ENCODE results near the gene USP14. TPM values are rescaled to one million over a fixed set of nuclear protein-coding genes. Genes with fewer than 3 reads are reported as not detected.
"Not testable (repeated sequence)": the region's sequence is repeated elsewhere in the genome, so short reads cannot be mapped to it uniquely, and the experiment has no call there.

Gene USP14
- total RNA-seq: 10 to 100 TPM; 53.0 to 57.0 TPM

DNA sequence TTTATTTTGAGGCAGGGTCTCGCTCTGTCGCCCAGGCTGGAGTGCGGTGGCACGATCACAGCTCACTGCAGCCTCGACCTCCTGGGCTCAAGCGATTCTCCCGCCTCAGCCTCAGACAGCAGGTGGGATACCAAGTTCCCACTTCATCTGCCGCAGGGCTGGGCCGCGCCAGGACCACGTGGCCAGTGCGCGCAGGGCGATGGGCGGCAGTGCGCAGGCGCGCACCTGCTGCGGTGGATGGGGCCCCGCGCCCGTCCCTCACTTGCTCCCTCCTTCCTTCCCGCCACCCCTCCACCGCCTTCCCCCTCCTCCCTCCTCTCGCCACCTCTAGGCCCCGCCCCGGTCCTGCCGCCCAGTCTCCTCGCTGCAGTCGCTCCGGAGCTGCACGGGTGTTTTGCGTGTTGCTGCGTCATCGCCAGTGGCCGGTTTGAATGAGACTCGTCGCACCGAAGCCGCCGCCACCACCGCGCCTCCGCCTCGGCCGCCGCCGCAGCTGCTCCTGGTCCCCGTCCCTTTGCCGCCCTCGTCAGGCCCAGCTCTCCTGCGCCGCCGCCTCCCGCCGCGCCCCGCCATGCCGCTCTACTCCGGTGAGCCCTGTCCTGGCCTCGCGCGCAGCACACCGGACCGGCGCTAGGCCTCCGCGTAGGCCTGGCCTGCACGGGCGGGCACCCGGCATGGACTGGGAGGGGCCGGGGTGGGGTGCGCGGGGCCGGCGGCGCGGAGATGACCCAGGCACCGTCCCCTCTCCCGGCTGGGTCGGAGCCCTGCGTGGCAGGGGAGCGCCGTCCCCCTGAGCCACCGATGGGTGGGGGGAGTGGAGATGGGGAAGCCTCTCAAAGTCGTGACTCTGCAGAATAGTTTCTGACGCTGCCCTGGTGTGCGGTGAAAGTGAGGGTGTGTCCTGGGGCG, at the start of gene USP14:
USP14 (plus strand) TSS at position 430 of the 909 bp plus-strand sequence; CDS start at position 572, 142 bp downstream.
- Mint-ChIP-seq H3K27me3 (no peaks in the 10 kb centered on the region), H3K4me1 (peaks cover 19% of the 10 kb centered on the region), H3K4me3 (peak within 1 kb of the TSS; percentile 93), H3K9me3 (no peaks in the 10 kb centered on the region), H3K27ac (peak within 1 kb of the TSS; percentile 95), H3K36me3 (peaks cover 4% of the 10 kb centered on the region)
- peak; percentile 93 for ATAC-seq (ENCODE audit: low read depth)
- POLR2A ChIA-PET: interaction anchor here (0.5 to 1.4 kb wide), 6 partner anchors 18 to 500 kb away, joined by 3 to 16 read pairs (median 4); partner anchors contain the start of gene THOC1
- peak; percentile 94 for DNase-seq

- H3K36me3 Mint-ChIP-seq; POLR2A ChIA-PET; H3K4me1 Mint-ChIP-seq; H3K4me3 Mint-ChIP-seq; H3K27ac Mint-ChIP-seq; ATAC-seq (ENCODE audit: low read depth); DNase-seq; H3K27me3 Mint-ChIP-seq: not testable (repeated sequence)
- H3K9me3 Mint-ChIP-seq: peaks cover 23% of the 10 kb centered on the region
Measured at GRCh38 chr18:108665-109063, 49.7 kb upstream of the USP14 start.

- peak overlapping the region; percentile 1 for H3K27ac Mint-ChIP-seq
- H3K4me1 Mint-ChIP-seq; H3K4me3 Mint-ChIP-seq; DNase-seq; H3K36me3 Mint-ChIP-seq; ATAC-seq (ENCODE audit: low read depth); H3K27me3 Mint-ChIP-seq; POLR2A ChIA-PET: not testable (repeated sequence)
- peaks cover 23% of the 10 kb centered on the region for H3K9me3 Mint-ChIP-seq
Measured at GRCh38 chr18:109130-109921, 49.0 kb upstream of the USP14 start.

- H3K36me3 Mint-ChIP-seq; H3K4me3 Mint-ChIP-seq; ATAC-seq (ENCODE audit: low read depth); H3K27ac Mint-ChIP-seq; H3K27me3 Mint-ChIP-seq; POLR2A ChIA-PET; H3K4me1 Mint-ChIP-seq; DNase-seq: not testable (repeated sequence)
- H3K9me3 Mint-ChIP-seq: peaks cover 23% of the 10 kb centered on the region
Measured at GRCh38 chr18:109922-110261, 48.5 kb upstream of the USP14 start.

GRCh38 chr18:110351-111201, 47.8 kb upstream of the USP14 start:
- H3K4me3 Mint-ChIP-seq; POLR2A ChIA-PET; ATAC-seq (ENCODE audit: low read depth); DNase-seq; H3K27me3 Mint-ChIP-seq; H3K36me3 Mint-ChIP-seq; H3K4me1 Mint-ChIP-seq; H3K27ac Mint-ChIP-seq: not testable (repeated sequence)
- peaks cover 23% of the 10 kb centered on the region for H3K9me3 Mint-ChIP-seq

GRCh38 chr18:111306-112014, 46.9 kb upstream of the USP14 start:
- POLR2A ChIA-PET: interaction anchor here (0.6 kb wide), 1 partner anchor 568 kb away, joined by 4 read pairs; no protein-coding TSS in a partner anchor
- Mint-ChIP-seq H3K9me3 (peaks cover 23% of the 10 kb centered on the region), H3K36me3 (peaks cover 3% of the 10 kb centered on the region), H3K27me3 (no peaks in the 10 kb centered on the region), H3K27ac (peak overlapping the region; percentile 84), H3K4me1 (peaks cover 4% of the 10 kb centered on the region), H3K4me3 (peak overlapping the region; percentile 82)
- ATAC-seq (ENCODE audit: low read depth): peak; percentile 70
- peak; percentile 80 for DNase-seq

GRCh38 chr18:112015-112733, 46.2 kb upstream of the USP14 start:
- peaks cover 21% of the 10 kb centered on the region for H3K9me3 Mint-ChIP-seq
- H3K36me3 Mint-ChIP-seq; DNase-seq; H3K4me3 Mint-ChIP-seq; H3K4me1 Mint-ChIP-seq; ATAC-seq (ENCODE audit: low read depth); H3K27me3 Mint-ChIP-seq; H3K27ac Mint-ChIP-seq: not testable (repeated sequence)
- POLR2A ChIA-PET: interaction anchor here (0.6 kb wide), 1 partner anchor 567 kb away, joined by 4 read pairs; no protein-coding TSS in a partner anchor

DNA sequence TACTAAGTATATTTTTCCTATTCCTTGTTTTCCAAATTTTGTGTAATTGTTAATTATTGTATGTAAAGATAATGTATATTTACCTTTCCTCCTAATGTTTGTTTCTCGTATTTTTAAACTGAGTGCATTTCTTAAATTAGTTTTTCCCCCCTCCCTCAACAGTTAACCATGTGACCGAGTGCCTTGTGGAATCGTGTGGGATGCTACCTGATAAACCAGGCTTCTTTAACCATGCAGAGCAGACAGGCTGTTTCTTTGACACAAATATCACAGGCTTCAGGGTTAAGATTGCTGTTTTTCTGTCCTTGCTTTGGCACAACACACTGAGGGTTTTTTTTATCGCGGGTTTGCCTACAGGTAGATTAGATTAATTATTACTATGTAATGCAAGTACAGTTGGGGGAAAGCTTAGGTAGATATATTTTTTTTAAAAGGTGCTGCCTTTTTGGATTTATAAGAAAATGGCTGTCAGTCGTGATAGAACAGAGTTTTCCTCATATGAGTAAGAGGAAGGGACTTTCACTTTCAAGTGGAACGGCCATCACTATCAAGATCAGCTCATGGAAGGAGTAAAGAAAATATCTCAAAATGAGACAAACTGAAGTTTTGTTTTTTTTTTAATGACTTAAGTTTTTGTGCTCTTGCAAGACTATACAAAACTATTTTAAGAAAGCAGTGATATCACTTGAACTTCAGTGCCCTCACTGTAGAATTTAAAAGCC, 37.7 kb upstream of the USP14 start:
- H3K4me1 Mint-ChIP-seq; H3K4me3 Mint-ChIP-seq; H3K27me3 Mint-ChIP-seq; POLR2A ChIA-PET; DNase-seq; H3K27ac Mint-ChIP-seq; H3K9me3 Mint-ChIP-seq; H3K36me3 Mint-ChIP-seq; ATAC-seq (ENCODE audit: low read depth): not testable (repeated sequence)

DNA sequence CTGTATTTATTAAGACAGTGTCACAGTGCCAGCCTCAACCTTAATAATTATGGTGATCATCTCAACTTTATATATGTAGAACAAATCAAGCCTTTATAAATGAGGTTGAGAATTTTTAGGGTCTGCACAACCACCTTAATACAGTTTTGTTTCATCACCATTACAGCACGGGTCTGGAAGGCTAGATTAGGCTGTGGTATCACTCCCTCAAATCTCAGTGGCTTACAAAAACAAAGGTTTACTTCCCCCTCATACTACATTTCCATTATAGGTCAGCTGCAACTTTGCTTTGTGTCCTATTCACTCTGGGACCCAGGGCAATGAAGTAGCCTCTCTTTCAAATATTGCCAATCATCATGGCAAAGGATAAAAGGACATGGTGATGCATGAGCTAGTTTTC, 23.3 kb upstream of the USP14 start:
- Mint-ChIP-seq H3K27me3 (no peaks in the 10 kb centered on the region), H3K36me3 (no peaks in the 10 kb centered on the region), H3K27ac (no peak overlapping the region), H3K4me3 (no peak overlapping the region), H3K4me1 (peaks cover 3% of the 10 kb centered on the region), H3K9me3 (peaks cover 1% of the 10 kb centered on the region)
- DNase-seq: no peak
- ATAC-seq (ENCODE audit: low read depth): no peak
- POLR2A ChIA-PET: no interaction called here

DNA sequence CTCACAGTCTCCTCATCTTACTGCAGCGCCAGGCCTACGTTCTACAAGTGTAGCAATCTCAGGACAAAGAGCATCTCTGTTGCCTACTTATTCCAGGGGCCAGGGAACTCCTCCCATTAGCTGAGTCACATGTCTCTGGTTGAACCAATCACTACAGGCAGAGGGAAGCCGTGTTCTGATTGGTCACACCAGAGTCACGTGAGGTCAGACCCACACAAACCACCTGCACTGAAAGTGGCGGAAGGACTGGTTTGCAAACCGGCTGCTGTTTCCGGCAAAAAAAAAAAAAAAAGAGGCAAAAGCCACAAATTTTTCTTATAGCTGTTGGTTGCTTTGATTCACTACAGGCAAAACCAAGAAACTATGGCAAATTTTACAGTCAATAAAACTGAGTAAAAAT, 21.9 kb upstream of the USP14 start:
- Mint-ChIP-seq H3K36me3 (no peaks in the 10 kb centered on the region), H3K27ac (no peak overlapping the region), H3K4me1 (peaks cover 3% of the 10 kb centered on the region), H3K9me3 (no peaks in the 10 kb centered on the region), H3K27me3 (no peaks in the 10 kb centered on the region), H3K4me3 (no peak overlapping the region)
- peak; percentile 73 for ATAC-seq (ENCODE audit: low read depth)
- POLR2A ChIA-PET: interaction anchor here (1.4 kb wide), 1 partner anchor 22 kb away, joined by 4 read pairs; the partner anchor contains the start of gene USP14
- no peak for DNase-seq

DNA sequence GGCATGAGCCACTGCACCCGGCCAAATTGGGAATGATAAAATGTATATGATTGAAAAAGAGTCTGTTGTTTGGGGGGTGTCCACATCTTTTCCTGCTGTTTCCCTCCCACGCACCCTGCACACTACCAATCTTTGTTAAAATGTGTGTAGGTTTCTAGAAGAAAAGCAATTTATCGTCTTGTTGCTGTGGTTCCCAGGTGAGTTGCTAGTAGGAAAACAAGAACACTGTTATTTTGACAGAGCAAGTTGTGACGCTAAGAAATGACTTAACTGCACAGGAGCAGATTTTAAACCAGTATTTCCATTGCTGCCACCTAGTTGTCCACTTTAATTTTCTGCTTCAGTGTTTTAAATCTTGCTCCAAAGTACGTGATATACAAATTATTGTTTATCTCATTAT, 21.0 kb upstream of the USP14 start:
- no peak overlapping the region for H3K4me3 Mint-ChIP-seq
- H3K4me1 Mint-ChIP-seq: peaks cover 3% of the 10 kb centered on the region
- H3K9me3 Mint-ChIP-seq: no peaks in the 10 kb centered on the region
- ATAC-seq (ENCODE audit: low read depth) (no peak), DNase-seq (no peak)
- no peak overlapping the region for H3K27ac Mint-ChIP-seq
- POLR2A ChIA-PET: interaction anchor here (1.4 kb wide), 1 partner anchor 21 kb away, joined by 4 read pairs; the partner anchor contains the start of gene USP14
- no peaks in the 10 kb centered on the region for H3K27me3 Mint-ChIP-seq
- H3K36me3 Mint-ChIP-seq: no peaks in the 10 kb centered on the region
